ENCODE measurements around the gene CYBA. TPM values are rescaled to one million over a fixed set of nuclear protein-coding genes. Genes with fewer than 3 reads are reported as not detected.

CYBA gene
- total and polyA plus RNA-seq, 2 of the 13 experiments (the other 11 are each of a cell fraction or from before 2014, with no cell fraction given): 196 to 250 TPM

DNA sequence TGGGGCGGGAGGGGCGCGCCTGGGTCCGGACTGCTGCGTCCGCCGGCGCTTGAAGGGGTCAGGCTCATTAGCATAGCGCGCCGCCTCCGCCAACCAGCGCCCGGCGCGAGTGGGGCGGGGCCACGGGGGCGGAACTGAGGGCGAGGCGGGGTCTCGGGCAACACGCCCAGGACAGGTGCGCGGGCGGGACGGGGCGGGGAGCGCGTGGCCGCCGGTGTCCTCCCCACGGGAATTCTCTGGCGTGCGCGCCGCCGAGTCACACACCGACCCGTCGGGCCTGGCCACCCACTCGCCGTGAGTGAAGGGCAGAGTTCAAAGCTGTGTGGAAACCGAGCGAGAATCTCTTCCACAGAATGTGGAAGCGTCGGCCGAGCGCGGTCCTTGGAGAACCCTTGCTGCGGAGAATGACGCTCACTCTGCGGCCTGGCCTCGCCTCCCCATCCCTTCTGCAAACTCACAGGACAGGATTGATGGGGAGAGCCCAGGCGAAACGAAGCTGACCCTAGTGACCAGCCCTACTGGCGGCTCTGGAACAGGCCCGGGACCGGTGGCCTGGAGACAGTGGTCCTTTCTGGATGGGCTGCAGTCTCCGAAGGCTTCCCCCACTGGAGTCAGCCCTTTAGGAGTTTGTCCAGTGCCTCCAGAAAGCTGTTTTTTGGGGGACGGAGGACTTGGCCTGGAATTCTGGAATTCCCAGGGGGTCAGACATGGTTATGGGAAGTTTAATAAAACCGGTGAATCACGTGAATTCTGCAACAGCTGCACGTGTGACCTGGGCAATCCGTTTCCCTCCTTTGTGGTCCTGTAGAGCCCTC lies 35.8 kb upstream of the CYBA start, which contains the start of gene SNAI3 (continued):
- TF ChIP-seq, protein P1, sequence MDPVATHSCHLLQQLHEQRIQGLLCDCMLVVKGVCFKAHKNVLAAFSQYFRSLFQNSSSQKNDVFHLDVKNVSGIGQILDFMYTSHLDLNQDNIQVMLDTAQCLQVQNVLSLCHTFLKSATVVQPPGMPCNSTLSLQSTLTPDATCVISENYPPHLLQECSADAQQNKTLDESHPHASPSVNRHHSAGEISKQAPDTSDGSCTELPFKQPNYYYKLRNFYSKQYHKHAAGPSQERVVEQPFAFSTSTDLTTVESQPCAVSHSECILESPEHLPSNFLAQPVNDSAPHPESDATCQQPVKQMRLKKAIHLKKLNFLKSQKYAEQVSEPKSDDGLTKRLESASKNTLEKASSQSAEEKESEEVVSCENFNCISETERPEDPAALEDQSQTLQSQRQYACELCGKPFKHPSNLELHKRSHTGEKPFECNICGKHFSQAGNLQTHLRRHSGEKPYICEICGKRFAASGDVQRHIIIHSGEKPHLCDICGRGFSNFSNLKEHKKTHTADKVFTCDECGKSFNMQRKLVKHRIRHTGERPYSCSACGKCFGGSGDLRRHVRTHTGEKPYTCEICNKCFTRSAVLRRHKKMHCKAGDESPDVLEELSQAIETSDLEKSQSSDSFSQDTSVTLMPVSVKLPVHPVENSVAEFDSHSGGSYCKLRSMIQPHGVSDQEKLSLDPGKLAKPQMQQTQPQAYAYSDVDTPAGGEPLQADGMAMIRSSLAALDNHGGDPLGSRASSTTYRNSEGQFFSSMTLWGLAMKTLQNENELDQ (CRISPR knock-in tag; IDR thresholded peaks at IDR 0.05; ENCODE audit: borderline replicate concordance): 0 out of 2 replicates have a peak, but pooled peaks have one; percentile 51
- TF ChIP-seq, protein P2, sequence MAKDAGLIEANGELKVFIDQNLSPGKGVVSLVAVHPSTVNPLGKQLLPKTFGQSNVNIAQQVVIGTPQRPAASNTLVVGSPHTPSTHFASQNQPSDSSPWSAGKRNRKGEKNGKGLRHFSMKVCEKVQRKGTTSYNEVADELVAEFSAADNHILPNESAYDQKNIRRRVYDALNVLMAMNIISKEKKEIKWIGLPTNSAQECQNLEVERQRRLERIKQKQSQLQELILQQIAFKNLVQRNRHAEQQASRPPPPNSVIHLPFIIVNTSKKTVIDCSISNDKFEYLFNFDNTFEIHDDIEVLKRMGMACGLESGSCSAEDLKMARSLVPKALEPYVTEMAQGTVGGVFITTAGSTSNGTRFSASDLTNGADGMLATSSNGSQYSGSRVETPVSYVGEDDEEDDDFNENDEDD (CRISPR knock-in tag; IDR thresholded peaks at IDR 0.05; ENCODE audit: borderline replicate concordance): peak; percentile 65; the same call in 1 of the 2 replicates
- TF ChIP-seq ZNF616 (CRISPR knock-in tag; IDR thresholded peaks at IDR 0.05; ENCODE audit: low read depth) (no peak; the same call in 1 of the 2 replicates), SP5 (CRISPR knock-in tag; IDR thresholded peaks at IDR 0.05; ENCODE audit: borderline replicate concordance, low read depth) (peak; percentile 29; the same call in 1 of the 2 replicates), ZNF670 (CRISPR knock-in tag; IDR thresholded peaks at IDR 0.05; ENCODE audit: borderline replicate concordance) (peak; percentile 89), NFATC3 (CRISPR knock-in tag; IDR thresholded peaks at IDR 0.05) (no peak), ZNF431 (CRISPR knock-in tag; IDR thresholded peaks at IDR 0.05; ENCODE audit: borderline replicate concordance, low read depth) (peak; percentile 12; the same call in 1 of the 2 replicates), SOX13 (IDR thresholded peaks at IDR 0.05) (no peak), SOX13 (CRISPR knock-in tag; conservative IDR thresholded peaks at IDR 0.05 in 1 of 2, IDR thresholded peaks at IDR 0.05 in 1 of 2) (no peak), ZFAT (CRISPR knock-in tag; conservative IDR thresholded peaks at IDR 0.05) (no peak), NONO (IDR thresholded peaks at IDR 0.05) (no peak), NONO (CRISPR knock-in tag; conservative IDR thresholded peaks at IDR 0.05) (0 out of 2 replicates have a peak, but pooled peaks have one; percentile 58), ATF1 (CRISPR knock-in tag; IDR thresholded peaks at IDR 0.05) (no peak), MBD4 (IDR thresholded peaks at IDR 0.05; ENCODE audit: borderline replicate concordance, low read length) (no peak), MIER2 (CRISPR knock-in tag; IDR thresholded peaks at IDR 0.05) (0 out of 2 replicates have a peak, but pooled peaks have one; percentile 20)
- TF ChIP-seq, protein P3, sequence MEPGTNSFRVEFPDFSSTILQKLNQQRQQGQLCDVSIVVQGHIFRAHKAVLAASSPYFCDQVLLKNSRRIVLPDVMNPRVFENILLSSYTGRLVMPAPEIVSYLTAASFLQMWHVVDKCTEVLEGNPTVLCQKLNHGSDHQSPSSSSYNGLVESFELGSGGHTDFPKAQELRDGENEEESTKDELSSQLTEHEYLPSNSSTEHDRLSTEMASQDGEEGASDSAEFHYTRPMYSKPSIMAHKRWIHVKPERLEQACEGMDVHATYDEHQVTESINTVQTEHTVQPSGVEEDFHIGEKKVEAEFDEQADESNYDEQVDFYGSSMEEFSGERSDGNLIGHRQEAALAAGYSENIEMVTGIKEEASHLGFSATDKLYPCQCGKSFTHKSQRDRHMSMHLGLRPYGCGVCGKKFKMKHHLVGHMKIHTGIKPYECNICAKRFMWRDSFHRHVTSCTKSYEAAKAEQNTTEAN (CRISPR knock-in tag; conservative IDR thresholded peaks at IDR 0.05): 0 out of 2 replicates have a peak, but pooled peaks have one; percentile 56
- TF ChIP-seq, protein P4, sequence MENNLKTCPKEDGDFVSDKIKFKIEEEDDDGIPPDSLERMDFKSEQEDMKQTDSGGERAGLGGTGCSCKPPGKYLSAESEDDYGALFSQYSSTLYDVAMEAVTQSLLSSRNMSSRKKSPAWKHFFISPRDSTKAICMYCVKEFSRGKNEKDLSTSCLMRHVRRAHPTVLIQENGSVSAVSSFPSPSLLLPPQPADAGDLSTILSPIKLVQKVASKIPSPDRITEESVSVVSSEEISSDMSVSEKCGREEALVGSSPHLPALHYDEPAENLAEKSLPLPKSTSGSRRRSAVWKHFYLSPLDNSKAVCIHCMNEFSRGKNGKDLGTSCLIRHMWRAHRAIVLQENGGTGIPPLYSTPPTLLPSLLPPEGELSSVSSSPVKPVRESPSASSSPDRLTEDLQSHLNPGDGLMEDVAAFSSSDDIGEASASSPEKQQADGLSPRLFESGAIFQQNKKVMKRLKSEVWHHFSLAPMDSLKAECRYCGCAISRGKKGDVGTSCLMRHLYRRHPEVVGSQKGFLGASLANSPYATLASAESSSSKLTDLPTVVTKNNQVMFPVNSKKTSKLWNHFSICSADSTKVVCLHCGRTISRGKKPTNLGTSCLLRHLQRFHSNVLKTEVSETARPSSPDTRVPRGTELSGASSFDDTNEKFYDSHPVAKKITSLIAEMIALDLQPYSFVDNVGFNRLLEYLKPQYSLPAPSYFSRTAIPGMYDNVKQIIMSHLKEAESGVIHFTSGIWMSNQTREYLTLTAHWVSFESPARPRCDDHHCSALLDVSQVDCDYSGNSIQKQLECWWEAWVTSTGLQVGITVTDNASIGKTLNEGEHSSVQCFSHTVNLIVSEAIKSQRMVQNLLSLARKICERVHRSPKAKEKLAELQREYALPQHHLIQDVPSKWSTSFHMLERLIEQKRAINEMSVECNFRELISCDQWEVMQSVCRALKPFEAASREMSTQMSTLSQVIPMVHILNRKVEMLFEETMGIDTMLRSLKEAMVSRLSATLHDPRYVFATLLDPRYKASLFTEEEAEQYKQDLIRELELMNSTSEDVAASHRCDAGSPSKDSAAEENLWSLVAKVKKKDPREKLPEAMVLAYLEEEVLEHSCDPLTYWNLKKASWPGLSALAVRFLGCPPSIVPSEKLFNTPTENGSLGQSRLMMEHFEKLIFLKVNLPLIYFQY (CRISPR knock-in tag; IDR thresholded peaks at IDR 0.05; ENCODE audit: borderline replicate concordance): no peak
- TF ChIP-seq, protein P5, sequence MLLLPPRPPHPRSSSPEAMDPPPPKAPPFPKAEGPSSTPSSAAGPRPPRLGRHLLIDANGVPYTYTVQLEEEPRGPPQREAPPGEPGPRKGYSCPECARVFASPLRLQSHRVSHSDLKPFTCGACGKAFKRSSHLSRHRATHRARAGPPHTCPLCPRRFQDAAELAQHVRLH (CRISPR knock-in tag; IDR thresholded peaks at IDR 0.05; ENCODE audit: borderline replicate concordance, low read depth): peak; percentile 20; the same call in 1 of the 2 replicates
